ENCODE data around the gene OTUD6A.

Gene OTUD6A, protein sequence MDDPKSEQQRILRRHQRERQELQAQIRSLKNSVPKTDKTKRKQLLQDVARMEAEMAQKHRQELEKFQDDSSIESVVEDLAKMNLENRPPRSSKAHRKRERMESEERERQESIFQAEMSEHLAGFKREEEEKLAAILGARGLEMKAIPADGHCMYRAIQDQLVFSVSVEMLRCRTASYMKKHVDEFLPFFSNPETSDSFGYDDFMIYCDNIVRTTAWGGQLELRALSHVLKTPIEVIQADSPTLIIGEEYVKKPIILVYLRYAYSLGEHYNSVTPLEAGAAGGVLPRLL

DNA sequence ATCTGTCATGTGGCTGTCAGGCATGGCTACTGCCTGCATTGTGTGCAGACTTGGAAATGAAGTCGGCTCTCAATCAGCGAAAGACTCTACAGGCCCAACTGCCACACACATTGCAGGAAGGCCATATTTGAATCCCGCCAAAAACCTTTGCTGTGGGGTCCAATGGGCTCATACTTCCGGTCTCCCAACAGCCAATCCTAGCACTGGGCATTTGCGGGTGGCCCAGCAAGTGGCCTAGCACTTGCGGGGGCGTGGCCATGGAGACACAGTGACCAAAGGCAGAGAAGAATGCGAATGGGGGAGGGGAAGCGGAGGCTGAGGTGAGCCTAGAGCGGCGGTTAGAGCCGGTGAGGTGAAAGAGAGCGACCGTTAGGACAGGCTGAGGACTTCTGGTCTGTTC, at the start of gene OTUD6A:
Gene OTUD6A, plus strand, starts transcription at position 382 of the 400 bp plus-strand sequence. CDS start 68 bp downstream, outside the sequence.
- no peak for DNase-seq

DNA sequence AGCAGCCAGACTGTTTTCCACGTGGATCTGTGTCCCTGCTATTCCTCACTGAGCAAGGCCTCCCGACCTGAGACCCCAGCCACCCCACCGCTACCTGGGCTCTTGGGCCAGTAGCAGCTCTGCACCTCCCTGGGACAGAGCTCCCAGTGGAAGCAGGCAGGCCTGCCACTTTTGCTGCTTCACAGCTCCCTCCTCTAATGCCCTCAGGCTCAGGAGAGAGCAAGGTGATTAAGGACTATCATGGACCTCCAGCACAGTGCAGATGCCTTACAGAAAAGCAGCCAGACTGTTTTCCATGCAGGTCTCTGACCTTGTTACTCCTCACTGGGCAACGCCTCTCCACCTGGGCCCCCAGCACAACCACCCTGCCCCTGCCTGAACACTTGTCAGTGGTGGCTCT, 49.5 kb upstream of the OTUD6A start:
- no peak for DNase-seq

DNA sequence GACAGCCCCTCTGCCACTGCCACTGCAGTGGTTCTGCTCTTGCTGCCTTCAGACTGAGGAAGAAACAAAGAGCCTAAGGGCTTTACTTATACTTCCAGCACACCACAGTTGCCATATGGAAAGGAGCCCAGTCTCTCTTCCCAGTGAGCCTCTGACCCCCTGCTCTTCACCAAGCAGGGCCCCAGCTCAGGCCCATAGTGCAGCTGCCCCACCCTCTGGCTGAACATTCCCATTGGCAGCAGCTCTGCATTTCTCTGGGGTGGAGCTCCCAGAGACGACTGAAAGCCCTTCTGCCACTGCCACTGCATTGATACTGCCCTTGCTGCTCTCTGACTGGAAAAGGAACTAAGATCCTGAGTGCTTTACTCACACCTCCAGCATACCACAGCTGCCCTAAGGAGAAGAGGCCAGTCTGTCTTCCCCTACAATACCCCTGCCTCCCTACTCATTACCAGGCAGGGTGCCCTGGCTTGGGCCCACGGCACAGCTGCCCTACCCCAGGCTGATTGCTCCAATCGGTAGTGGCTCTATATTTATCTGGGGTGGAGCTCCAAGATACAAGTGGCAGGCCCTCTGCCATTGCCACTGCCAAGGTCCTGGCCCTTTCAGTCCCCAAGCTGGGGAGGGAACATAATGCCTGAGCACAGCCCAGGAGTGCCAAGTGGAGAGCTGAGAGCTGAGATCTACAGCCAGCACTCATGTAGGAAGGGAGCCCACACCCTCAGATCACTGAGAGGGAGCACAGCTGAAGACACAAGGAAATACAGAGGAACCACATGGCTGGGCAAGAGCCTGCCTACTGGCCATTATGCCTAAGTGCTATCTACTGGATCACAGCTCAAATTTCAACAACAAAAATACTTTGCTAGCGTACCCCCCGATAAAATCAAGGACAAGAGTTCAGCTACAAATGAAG, 48.5 kb upstream of the OTUD6A start:
- DNase-seq: no peak

DNA sequence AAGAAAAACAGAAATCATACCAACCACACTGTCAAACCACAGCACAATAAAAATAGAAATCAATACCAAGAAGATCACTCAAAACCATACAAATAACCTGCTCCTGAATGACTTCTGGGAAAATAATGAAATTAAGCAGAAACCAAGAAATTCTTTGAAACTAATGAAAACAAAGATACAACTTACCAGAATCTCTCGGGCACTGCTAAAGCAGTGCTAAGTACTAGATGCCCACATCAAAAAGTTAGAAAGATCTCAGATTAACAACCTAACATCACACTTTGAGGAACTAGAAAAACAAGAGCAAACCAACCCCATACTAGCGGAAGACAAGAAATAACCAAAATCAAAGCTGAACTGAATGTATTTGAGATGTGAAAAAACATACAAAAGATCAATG, 45.7 kb upstream of the OTUD6A start:
- no peak for DNase-seq

DNA sequence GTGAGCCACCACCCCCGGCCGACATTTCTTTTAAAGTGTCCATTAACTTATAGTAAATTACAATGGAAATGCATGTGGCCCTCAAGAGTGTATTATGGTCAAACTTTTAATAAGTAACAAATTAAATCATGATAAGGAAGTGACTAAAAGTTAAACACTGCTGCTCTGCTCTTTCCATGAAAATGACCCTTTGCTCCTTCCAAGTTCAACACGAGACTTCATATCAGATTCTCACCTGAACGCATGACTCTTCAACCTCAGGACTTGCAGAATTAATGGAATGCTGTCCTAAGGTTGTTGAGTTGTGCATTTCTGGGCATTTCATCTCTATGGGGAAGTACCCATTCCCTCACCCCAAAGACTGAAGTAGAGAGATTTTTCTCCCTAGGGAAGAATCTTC, 39.6 kb upstream of the OTUD6A start:
- no peak for DNase-seq

DNA sequence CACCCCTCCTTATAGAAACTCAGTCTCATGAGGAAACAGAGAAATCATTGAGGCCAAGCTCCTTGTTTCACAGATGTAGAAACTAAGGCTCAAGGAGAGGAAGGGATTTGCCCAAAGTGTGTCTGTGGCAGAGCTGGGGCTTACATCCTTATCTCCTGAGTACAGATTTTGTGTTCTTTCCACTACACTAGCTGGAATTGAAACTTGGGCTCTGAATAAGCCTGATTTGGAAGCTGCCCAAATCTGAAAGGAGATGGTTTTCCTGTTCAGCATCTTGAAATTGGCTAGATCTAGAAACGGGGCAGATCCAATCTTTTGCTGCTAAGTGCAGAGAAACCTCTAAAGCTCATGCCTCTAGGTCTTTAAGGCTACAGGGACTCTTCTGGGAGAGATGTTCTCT, 36.8 kb upstream of the OTUD6A start:
- DNase-seq: no peak

DNA sequence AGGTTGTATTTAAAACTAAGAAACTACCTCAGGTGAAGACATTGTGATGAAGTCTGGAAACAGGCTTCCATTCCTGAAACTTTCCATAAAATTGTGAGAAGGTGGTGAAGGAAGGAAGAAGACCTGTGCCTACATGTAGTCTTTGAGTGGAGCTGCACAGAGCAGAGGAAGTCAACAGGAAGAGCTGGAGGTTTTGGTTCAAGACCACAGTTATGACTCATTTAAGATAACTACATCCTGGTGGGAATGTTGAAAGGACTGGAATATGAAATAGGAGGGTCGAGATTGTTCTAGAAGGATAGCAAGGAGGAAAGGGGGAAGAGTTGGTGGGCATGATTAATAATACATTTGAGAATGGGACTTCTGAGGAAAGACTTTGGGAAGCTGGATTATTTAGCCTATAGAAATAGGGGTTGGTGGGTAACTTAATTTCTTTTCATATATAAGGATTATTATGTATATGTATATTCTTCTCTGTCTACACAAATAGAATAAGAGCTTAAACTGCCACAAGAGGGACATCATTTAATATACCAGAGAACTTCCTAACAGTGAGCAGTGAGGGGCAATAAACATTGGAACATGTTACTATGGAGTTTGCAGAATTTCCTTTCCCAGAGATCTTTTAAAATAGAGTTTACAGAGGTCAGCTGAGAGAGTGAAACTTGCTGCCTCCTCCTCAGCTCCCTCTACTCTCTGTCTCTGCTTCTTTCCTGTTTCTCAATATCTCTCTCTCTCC, 36.0 kb upstream of the OTUD6A start:
- no peak for DNase-seq

DNA sequence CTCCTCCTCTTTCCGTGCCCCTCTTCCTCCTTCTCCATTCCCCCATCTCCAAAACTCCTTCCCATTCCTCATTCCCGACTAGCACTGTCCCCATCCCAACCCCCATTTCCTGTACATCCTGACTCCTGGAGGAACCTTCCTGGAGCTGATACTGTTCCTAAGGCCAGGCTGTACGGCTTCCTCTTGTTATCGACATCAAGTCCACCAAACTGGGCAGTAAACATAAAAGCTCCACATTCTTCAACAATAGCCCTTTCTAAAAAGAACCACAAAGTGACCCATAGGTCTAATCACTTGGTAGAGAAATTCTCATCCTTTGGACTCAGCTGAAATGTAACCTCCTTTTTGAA, 35.4 kb upstream of the OTUD6A start:
- DNase-seq: no peak

DNA sequence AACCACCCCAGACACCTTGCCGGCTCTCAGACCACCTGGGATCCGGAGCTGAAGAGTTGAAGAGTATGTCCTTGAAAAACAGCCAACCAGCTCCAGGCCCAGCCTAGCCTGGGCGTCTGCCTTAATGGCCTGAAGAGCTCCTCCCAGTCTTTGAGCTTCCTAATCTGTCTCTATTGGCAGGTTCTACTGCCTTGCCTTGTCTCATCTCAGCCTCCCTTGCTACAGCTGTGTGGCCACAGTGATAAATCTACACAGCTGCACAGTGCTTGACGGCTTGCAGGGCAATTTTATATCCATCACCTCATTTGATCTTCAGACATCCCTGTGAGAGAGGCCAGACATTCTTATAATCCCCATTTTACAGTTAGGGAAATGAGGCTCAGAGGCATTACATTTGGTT, 32.4 kb upstream of the OTUD6A start:
- DNase-seq: no peak

DNA sequence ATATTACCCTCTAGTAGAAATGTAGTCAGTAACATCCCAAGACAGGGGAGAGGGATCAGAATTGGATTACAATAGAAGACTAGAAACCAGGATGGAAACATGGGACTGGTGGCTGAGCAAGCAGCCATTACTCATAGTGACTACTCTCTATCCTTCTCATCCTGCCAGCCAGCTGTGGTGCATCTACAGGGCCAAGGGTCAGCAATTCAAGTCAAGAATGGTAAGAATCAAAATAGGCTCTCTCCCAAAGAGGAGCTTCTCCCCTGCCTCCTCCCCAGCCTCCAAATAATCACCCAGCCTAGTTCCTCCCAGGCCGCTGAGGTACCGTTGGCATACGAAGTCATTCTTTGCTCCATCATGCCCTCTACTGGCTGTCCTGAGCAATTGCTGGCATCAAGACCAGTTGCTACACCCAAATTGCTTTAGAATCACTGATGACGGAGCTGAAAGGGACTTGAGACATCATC, 31.9 kb upstream of the OTUD6A start:
- DNase-seq: peak in 1 of 2 experiments; percentile 17

DNA sequence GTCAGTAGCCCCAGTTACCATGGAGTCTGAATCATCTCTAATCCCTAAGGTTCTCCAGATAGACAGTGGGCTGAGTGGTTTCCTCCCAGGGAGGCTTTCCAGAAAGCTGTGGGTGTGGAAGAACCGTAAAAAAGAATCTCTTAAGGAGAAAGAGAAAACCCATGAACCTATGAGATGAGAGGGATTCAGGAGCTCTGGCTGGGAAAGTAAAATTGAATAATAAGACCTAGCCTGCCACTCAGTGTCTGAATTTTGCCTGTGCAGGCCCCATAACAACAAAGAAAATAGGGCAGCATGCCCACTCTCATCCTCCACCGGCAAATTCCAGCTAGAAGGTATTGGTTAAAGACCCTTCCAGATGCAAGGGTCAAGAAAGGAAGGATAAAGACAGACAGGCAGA, 29.5 kb upstream of the OTUD6A start:
- DNase-seq: no peak

DNA sequence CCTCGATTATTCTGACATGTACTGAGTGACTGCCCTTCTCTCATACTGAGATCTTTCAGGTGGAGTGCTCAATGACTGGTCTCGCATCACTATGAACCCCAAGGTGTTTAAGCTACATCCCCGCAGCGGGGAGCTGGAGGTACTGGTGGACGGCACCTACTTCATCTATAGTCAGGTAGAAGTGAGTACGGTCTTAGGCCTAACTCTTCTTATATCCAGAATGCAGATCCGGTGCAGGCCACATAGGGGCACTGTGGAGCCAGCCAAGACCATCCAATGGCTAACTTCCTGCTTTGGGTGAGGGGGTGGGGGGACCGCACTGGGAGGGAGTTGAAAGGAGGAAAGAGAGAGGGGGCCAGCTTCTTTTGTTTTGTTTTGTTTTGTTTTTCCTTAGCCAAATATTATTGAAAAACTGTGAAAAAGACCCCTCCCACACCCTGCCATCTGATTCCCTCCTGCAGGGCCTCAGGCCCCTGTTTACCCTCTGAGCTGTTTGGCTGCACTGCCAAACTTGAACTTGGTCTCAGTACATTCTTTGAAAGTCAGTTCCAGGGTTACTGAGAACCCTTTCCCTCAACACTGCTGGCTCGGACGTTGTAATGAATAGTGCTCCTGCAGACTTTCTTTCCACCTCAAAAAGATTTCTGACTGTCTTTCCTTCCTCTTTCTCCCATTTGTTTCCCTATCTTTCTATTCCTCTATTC, 28.8 kb upstream of the OTUD6A start:
- no peak for DNase-seq

DNA sequence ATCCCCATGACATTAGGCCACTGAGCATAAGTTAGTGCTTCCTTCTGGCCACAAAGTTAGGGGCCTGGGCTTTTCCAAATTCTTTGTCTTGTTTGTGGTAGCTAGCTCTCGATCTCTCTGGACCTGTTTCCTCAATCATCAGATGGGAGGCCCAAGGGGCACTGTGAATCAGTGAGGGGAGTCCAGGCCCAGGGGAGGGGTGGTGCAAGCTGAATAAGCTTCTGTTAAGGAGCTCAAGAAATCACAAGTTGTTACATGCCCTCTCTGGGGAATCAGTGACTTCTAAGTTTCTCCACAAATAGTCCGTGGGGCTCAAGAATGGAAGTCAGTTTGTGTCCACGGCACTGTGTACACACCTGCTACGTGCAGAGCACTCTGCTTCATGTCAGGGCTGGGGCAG, 27.6 kb upstream of the OTUD6A start:
- no peak for DNase-seq

DNA sequence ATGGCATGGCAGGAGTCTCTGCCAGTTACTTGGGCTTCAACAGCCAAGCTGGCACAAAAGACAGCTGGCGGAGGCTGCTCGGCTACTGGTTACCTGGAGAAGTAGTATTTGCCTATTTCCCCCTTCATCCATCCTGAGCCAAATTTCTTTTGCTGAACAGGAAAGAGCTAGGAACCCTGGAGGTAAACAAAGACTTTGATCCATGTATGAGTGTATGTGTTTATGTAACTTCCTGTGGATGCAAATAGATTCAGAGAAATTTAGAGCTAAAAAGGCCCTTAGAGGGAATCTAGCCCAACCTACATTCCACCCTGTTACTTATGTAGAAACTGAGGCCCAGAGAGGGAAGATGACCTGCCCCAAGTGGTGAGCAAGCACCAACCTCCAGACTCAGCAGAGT, 23.7 kb upstream of the OTUD6A start:
- DNase-seq: no peak

DNA sequence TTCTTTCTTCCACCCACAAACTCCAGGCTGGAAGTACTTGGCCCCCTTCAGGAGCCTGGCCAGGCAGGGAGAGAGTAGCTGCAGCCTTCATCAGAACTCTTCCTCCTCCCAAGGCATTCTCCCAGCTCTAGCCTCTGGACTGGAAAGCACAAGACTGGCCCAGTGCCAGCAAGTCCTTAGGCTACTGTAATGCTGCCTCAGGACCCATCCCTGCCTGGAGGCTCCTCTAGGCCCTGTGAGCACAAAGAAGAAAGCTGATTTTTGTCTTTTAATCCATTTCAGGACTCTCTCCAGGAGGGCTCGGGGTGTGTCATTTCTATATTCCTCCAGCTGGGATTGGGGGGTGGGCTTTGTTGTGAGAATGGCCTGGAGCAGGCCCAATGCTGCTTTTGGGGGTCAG, 23.3 kb upstream of the OTUD6A start:
- no peak for DNase-seq

DNA sequence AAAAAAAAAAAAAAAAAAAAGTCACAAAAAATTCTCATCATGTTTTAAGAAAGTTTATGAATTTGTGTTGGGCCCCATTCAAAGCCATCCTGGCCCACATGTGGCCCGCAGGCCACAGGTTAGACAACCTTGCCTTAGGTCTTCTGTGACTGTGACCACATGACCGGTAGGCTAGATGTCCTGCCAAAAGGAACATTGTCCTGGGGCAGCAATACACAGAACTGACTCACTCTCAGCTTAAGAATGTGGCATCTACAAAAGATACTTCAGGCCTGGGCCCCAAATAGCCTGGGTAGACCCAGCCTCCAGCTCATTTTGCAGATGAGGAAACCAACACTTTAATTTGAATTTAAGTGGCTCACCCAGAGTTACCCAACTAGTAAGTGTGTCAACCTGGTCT, 22.5 kb upstream of the OTUD6A start:
- DNase-seq: no peak

DNA sequence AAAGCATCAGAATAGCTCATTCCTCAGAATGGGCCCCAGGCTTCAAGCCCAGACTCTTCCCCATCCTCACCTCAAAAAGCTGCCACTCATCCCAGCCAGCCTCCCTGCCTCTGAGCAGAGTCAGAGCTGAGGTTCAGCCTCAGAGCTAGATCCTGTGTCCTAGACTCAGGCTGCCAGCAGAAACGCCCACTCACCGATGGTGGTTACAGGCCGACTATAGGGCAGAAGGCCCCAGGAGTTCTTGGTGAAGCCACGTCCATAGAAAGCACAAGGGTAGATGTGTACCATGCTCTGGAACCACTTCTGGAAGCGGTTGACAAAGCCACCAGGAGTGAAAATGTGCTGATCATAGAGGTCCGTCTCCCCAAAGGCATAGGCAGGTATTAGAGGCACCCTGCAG, 20.3 kb upstream of the OTUD6A start:
- DNase-seq: no peak

DNA sequence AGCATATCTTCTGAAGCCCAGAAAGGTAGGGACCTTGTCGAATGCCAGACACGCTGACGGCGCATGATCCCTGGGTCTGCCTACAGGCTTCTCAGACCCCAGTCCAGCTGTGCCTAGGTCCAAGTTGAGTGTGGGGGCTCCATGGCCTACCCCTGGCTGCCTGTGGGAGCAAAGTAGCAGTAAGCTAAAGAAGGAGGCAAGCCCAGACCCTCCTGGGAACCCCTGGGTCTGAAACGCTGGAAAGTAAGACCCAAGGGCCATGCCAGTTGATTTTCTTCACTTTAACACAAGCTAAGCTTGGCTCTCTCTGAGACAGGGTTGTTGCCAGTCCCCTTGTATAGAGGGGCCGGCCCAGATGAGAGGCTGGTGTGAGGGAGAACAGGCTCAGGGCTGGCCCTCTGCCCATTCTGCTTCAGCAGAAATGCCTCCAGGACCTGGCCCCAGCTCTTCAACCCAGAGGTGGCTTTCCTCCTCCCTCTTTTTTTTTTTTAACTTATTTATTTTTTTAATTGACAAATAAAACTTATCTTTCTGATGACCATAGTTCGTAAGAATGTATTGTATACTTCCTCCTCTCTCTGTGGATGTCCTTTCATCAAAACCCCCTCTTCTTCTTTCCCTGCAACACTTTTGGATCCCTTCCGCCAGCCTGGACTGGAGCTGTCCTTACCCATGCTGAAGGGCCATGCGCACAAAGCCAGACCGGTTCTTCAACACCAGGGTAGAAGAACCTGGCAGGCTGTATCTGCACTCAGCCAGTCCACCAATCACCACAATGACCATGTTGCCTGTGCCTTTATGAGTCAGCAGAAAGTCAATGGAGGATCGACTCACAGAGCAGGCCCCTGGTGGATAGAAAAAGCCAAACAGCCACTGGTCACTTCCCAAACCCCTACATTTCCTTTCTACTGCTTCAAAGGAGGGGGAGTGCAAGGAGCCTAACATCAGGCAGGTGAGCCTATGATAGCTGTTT, 19.6 kb upstream of the OTUD6A start:
- no peak for DNase-seq

DNA sequence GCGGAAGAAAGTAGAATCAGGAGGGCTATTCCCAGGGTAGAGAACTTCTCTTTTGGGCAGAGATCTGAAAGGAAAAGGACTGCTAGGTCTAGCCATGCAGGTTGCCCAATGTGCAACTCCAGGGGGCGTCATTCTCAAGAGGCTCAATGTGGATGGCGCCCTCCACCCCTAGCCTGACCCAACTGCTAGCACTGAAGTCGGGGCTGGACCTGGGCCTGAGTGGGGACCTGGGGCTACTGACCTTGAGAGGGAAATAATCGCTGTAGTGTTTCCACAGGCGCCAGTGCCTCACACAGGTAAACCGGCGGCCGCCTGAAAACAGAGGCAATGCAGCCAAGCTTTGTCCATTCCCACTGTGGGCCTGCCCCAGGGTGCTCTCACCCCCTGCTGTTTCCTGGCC, 18.6 kb upstream of the OTUD6A start:
- DNase-seq: no peak

DNA sequence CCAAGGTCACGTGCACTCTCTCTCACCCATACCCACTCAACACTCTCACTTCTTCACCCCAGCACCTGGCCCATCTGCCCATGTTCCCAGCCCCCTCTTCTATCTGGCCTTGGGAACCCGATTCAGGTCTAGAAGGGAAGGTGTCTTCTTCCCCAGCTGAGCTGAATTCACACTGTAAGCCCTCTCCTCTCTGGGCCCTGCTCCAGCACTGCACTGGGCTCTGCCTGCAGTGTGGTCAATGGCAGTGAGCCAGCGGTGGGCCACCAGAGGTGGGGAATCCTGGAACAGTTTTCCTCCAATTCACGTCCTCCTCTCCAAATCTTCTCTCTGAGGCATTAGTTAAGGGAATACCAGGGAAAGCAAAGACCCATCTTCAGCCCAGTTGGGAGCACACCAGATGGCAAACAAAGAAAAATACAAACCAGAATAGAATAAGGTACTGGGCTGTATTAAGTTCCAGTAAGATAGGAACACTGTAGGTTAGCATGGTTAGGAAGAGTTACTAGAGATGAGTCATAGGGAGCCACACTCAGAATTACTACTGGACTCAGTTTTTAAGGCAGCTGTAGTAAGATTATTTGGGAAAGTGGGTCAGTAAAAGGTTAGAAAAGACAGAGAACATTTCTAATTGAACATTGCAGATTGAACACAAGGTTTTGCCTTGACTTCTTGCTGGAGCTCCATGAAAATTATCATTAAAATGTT, 17.6 kb upstream of the OTUD6A start:
- no peak for DNase-seq

DNA sequence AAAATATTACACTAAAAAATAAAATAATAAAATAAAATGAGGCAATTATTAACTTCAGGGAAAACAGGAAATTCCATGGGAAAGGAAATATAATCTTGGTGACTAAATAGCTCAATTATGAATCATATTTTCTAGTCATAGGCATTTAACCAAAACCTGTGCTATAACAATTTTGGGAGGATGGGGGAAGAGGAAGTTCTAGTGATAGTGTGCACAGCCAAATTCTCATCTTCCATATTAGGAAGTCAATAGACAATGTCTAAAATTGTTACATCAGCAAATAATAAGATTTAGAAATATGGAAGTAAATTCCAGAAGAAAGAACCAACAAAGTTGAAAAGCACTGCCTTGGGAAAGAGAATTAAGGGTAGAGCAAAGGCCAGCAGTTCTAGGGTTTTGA, 15.3 kb upstream of the OTUD6A start:
- no peak for DNase-seq
